ENCODE results near the gene NMRAL1. TPM values are rescaled to one million over a fixed set of nuclear protein-coding genes. Genes with fewer than 3 reads are reported as not detected.

Gene NMRAL1
- total RNA-seq, 1 donor = 24.8 TPM

GRCh38 chr16:4510131-4510530 lies 35.7 kb upstream of the NMRAL1 start:
- H3K4me3 ChIP-seq (ENCODE audit: low read length) = no peak overlapping the region
- peaks cover 57% of the 10 kb centered on the region for H3K4me1 ChIP-seq (ENCODE audit: insufficient read depth, low read length)
- H3K27me3 ChIP-seq (ENCODE audit: insufficient read depth, low read length) = no peaks in the 10 kb centered on the region
- no peaks in the 10 kb centered on the region for H3K9me3 ChIP-seq (ENCODE audit: low read depth, low read length)

- no peaks in the 10 kb centered on the region for H3K9me3 ChIP-seq (ENCODE audit: low read depth, low read length)
- peaks cover 57% of the 10 kb centered on the region for H3K4me1 ChIP-seq (ENCODE audit: insufficient read depth, low read length)
- H3K27me3 ChIP-seq (ENCODE audit: insufficient read depth, low read length) = no peaks in the 10 kb centered on the region
- no peak overlapping the region for H3K4me3 ChIP-seq (ENCODE audit: low read length)
Observed at GRCh38 chr16:4509420-4509819, 35.0 kb upstream of the NMRAL1 start.

DNA sequence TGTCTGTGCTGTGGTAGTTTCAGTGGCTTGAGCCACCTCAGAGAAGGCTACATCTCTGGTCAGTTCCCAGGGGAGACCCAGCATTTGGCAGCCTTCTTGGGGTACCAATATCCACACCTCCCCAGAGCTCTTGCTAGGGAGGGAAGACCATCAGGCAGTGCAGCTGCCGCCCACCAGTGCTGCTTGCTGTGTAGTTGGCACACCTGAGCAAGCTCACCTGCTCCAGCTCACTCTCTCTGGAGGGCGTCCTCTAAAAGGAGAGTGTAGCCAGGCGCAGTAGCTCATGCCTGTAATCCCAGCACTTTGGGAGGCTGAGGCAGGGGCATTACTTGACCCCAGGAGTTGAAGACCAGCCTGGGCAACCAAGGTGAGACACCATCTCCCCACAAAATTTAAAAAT lies 34.4 kb upstream of the NMRAL1 start:
- H3K9me3 ChIP-seq (ENCODE audit: low read depth, low read length) = no peaks in the 10 kb centered on the region
- peaks cover 57% of the 10 kb centered on the region for H3K4me1 ChIP-seq (ENCODE audit: insufficient read depth, low read length)
- no peaks in the 10 kb centered on the region for H3K27me3 ChIP-seq (ENCODE audit: insufficient read depth, low read length)
- no peak overlapping the region for H3K4me3 ChIP-seq (ENCODE audit: low read length)

- Histone ChIP-seq H3K9me3 (ENCODE audit: low read depth, low read length) (no peaks in the 10 kb centered on the region), H3K27me3 (ENCODE audit: insufficient read depth, low read length) (no peaks in the 10 kb centered on the region), H3K4me1 (ENCODE audit: insufficient read depth, low read length) (peaks cover 56% of the 10 kb centered on the region), H3K4me3 (ENCODE audit: low read length) (no peak overlapping the region)
Observed at GRCh38 chr16:4507588-4508345, 33.3 kb upstream of the NMRAL1 start.

DNA sequence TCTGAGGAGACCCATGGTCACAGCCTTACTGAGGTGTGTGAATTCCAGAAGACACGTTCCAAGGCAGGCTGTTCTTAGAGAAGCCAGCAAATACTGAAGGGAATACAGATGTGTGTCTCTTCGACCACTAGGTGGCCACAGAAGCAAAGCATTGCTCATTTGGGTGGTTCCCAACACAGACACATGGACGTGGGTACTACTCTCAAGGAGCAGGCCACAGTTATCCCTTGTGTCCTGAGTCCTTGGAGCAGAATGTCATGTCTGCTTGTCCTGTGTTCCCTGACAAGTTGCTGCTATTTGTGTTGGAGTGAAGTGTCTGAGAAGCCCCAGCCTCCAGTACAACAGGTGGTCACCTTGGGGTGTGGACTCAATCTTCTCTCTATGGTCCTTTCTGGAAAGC lies 32.0 kb upstream of the NMRAL1 start:
- H3K4me1 ChIP-seq (ENCODE audit: insufficient read depth, low read length) = peaks cover 60% of the 10 kb centered on the region
- no peak overlapping the region for H3K4me3 ChIP-seq (ENCODE audit: low read length)
- H3K9me3 ChIP-seq (ENCODE audit: low read depth, low read length) = no peaks in the 10 kb centered on the region
- H3K27me3 ChIP-seq (ENCODE audit: insufficient read depth, low read length) = no peaks in the 10 kb centered on the region

DNA sequence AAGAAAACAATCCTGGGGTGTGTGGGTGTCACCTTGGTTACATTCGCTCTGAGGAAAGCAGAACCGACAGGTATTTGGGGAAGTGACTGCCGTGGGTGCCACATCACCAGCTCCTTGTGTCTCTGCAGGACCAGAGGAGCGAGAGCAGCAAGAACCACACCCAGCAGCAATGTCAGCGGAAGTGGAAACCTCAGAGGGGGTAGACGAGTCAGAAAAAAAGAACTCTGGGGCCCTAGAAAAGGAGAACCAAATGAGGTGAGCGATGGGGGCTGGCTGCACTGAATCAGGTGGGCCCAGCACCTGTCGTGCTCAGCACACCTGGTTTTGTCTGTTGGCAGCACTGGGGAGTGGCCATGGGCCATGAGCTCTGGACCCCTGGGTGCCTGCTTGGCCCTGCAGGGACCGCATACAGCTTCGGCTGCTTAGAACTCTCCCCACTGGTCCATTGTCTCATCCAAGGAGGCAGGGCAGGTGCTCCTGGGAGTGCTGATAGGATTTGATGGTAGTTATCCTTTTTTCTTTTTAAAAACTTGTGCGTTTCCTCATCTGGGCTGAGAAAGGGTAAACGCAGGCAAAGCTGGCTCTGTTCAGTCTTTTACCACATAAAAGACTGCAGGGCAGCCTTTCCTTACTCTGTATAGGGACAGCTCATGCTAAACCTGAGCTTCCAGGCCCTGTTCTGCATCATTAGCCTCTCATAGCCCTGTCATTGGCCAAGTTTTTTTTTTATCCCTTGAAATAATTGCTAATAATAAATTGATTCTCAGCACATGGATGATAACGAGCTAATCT lies 31.1 kb upstream of the NMRAL1 start:
- H3K4me1 ChIP-seq (ENCODE audit: insufficient read depth, low read length) = peaks cover 56% of the 10 kb centered on the region
- H3K4me3 ChIP-seq (ENCODE audit: low read length) = no peak overlapping the region
- no peaks in the 10 kb centered on the region for H3K27me3 ChIP-seq (ENCODE audit: insufficient read depth, low read length)
- H3K9me3 ChIP-seq (ENCODE audit: low read depth, low read length) = no peaks in the 10 kb centered on the region

GRCh38 chr16:4501071-4501478 lies 26.6 kb upstream of the NMRAL1 start:
- no peaks in the 10 kb centered on the region for H3K27me3 ChIP-seq (ENCODE audit: insufficient read depth, low read length)
- H3K9me3 ChIP-seq (ENCODE audit: low read depth, low read length) = no peaks in the 10 kb centered on the region
- H3K4me1 ChIP-seq (ENCODE audit: insufficient read depth, low read length) = peaks cover 62% of the 10 kb centered on the region
- no peak overlapping the region for H3K4me3 ChIP-seq (ENCODE audit: low read length)

DNA sequence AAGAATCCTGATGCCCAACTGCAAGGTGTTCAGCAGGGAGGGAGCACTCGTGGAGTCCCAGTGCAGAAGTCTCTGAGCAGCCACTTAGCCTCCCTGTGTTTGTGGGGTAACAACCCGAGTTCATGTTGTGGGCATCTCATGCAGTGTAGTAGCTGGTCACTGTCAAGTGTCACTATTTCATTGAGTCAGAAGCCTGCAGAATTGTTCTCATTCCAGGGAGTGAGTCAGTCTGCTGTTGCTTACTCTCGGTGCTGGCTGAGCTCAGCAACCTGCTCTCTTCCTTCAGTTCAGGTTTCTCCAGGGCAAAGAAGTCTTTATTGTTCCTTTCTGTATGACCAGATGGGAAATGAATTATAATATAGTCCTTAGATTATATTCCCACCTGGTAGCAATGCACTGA lies 25.8 kb upstream of the NMRAL1 start:
- H3K27me3 ChIP-seq (ENCODE audit: insufficient read depth, low read length) = no peaks in the 10 kb centered on the region
- H3K4me3 ChIP-seq (ENCODE audit: low read length) = no peak overlapping the region
- H3K4me1 ChIP-seq (ENCODE audit: insufficient read depth, low read length) = peaks cover 58% of the 10 kb centered on the region

DNA sequence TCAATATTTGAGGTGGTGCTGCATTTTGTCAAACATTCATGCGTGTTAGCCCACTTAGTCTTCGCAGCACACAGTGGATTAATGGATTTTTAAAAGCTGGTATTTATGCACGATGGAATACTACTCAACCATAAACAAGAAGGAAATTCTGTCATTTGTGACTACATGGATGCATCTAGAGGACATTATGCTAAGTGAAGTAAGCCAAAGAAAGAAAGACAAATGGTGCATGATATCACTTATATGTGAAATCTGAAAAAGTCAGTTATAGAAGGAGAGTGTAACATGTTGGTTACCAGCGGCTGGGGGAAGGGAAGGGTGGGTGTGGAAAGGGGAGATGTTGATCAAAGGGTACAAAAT lies 24.8 kb upstream of the NMRAL1 start:
- Histone ChIP-seq H3K4me3 (ENCODE audit: low read length) (no peak overlapping the region), H3K4me1 (ENCODE audit: insufficient read depth, low read length) (peaks cover 50% of the 10 kb centered on the region), H3K9me3 (ENCODE audit: low read depth, low read length) (no peaks in the 10 kb centered on the region), H3K27me3 (ENCODE audit: insufficient read depth, low read length) (no peaks in the 10 kb centered on the region)

More for the DNA sequence above, 25.8 kb upstream of the NMRAL1 start:
- H3K9me3 ChIP-seq (ENCODE audit: low read depth, low read length) = no peaks in the 10 kb centered on the region

DNA sequence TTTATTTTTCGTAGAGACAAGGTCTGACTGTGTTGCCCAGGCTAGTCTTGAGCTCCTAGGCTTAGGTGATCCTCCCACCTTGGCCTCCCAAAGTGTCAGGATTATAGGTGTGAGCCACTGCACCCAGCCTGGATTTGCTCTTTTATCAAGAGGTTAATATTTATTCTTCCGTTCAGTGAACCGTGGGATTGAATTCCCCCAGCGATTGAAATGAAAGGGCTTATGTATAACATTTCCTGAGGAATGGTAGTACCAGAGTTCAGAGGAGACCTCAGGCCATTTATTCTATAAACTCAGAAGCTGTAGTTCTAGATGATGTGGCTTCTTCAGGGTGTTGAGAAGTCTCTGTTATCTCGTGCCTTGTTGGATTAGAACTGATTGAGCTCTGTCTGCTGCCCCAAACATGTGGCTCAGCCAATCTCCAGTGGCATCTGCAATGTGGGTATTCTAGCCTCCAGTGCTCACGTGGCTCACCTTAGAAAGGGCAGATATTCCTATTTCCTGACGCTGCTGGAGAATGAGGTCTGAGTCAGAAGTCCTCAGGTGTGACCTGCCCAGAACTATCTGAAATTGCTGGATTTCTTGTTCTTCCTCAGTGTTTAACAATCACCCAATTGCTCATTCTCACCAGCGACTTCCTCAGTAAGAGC lies 24.2 kb upstream of the NMRAL1 start:
- no peak overlapping the region for H3K4me3 ChIP-seq (ENCODE audit: low read length)
- H3K9me3 ChIP-seq (ENCODE audit: low read depth, low read length) = no peaks in the 10 kb centered on the region
- peaks cover 45% of the 10 kb centered on the region for H3K4me1 ChIP-seq (ENCODE audit: insufficient read depth, low read length)
- no peaks in the 10 kb centered on the region for H3K27me3 ChIP-seq (ENCODE audit: insufficient read depth, low read length)

- H3K9me3 ChIP-seq (ENCODE audit: low read depth, low read length) = no peaks in the 10 kb centered on the region
- H3K4me3 ChIP-seq (ENCODE audit: low read length) = no peak overlapping the region
- peaks cover 34% of the 10 kb centered on the region for H3K4me1 ChIP-seq (ENCODE audit: insufficient read depth, low read length)
- H3K27me3 ChIP-seq (ENCODE audit: insufficient read depth, low read length) = no peaks in the 10 kb centered on the region
Observed at GRCh38 chr16:4496305-4496704, 21.9 kb upstream of the NMRAL1 start.

DNA sequence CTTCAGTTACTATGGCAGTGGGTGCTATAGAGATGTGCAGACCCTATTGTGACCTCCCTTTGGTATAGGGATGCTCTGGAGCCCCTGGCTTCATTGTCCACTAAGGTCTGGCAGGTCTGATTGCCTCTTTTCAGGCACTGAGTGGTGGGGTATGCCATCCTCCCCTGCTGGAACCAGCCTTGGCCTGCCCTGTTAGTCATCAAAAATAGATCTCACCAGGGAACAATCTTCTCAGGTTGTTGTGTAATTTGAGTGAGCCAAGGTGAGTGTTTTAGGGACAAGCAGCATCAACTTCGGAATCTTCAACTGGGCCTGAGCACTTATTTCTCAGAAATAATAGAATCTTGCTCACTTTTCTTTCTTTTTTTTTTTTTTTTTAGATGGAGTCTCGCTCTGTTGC lies 21.3 kb upstream of the NMRAL1 start:
- Histone ChIP-seq H3K4me1 (ENCODE audit: insufficient read depth, low read length) (peaks cover 31% of the 10 kb centered on the region), H3K27me3 (ENCODE audit: insufficient read depth, low read length) (no peaks in the 10 kb centered on the region), H3K9me3 (ENCODE audit: low read depth, low read length) (no peaks in the 10 kb centered on the region), H3K4me3 (ENCODE audit: low read length) (no peak overlapping the region)

- H3K4me1 ChIP-seq (ENCODE audit: insufficient read depth, low read length) = peaks cover 27% of the 10 kb centered on the region
- no peaks in the 10 kb centered on the region for H3K27me3 ChIP-seq (ENCODE audit: insufficient read depth, low read length)
- no peak overlapping the region for H3K4me3 ChIP-seq (ENCODE audit: low read length)
- H3K9me3 ChIP-seq (ENCODE audit: low read depth, low read length) = no peaks in the 10 kb centered on the region
Observed at GRCh38 chr16:4494746-4495490, 20.5 kb upstream of the NMRAL1 start.

GRCh38 chr16:4491898-4492297 lies 17.5 kb upstream of the NMRAL1 start:
- Histone ChIP-seq H3K4me1 (ENCODE audit: insufficient read depth, low read length) (peaks cover 33% of the 10 kb centered on the region), H3K9me3 (ENCODE audit: low read depth, low read length) (no peaks in the 10 kb centered on the region), H3K27me3 (ENCODE audit: insufficient read depth, low read length) (no peaks in the 10 kb centered on the region), H3K4me3 (ENCODE audit: low read length) (no peak overlapping the region)

- Histone ChIP-seq H3K4me3 (ENCODE audit: low read length) (no peak overlapping the region), H3K9me3 (ENCODE audit: low read depth, low read length) (no peaks in the 10 kb centered on the region), H3K27me3 (ENCODE audit: insufficient read depth, low read length) (no peaks in the 10 kb centered on the region), H3K4me1 (ENCODE audit: insufficient read depth, low read length) (peaks cover 27% of the 10 kb centered on the region)
Observed at GRCh38 chr16:4489030-4489429, 14.6 kb upstream of the NMRAL1 start.
